Caco-2 (cell line): ENCODE data around the gene CEP97. TPM values are rescaled to one million over a fixed set of nuclear protein-coding genes. Genes with fewer than 3 reads are reported as not detected.

ENCODE experiments used
- BruUV-seq: library from RNA; stranded (reverse); fragments of 400-500 nt; replicated peaks from 2 replicates; lab custom pipeline; 2021; lab: Mats Ljungman, UMichigan
- CTCF ChIA-PET: fragments of 300-600 bp; sonication (Branson Sonifier 250); formaldehyde crosslinking; loops from one replicate; lab custom pipeline; 2022; ENCODE audit warnings: antibody characterized with exemption; lab: Charles Lee
- POLR2A ChIA-PET: fragments of 300-600 bp; sonication (Branson Sonifier 250); formaldehyde crosslinking; loops from one replicate; lab custom pipeline; 2022; ENCODE audit warnings: antibody characterized with exemption; lab: Charles Lee
- DNase-seq, 2 experiments: peaks; one replicate each; pipeline versions ENCODE4 v3.0.0 to v3.0.0-alpha.2; 2020 to 2022
- H3K27me3 ChIP-seq: replicated peaks from 2 replicates; pipeline ENCODE4 v1.6.0; 2011; ENCODE audit warnings: low read length; ENCODE audit not compliant: control insufficient read depth, insufficient read depth
- H3K36me3 ChIP-seq: 2 replicates; pipeline ENCODE4 v1.5.1; 2011; ENCODE audit warnings: low read length; ENCODE audit not compliant: control insufficient read depth, insufficient read depth
- H3K4me1 ChIP-seq: fragments of 250-450 bp; sonication (Bioruptor Pico); 2 replicates; pipeline ENCODE4 v1.5.1; 2020; ENCODE audit warnings: mild to moderate bottlenecking
- H3K4me3 ChIP-seq: 2 replicates; pipeline ENCODE4 v1.5.1; 2011; ENCODE audit warnings: low read depth, mild to moderate bottlenecking, control low read depth, low read length
- H3K9me3 ChIP-seq: fragments of 250-450 bp; sonication (Bioruptor Pico); 2 replicates; pipeline ENCODE4 v1.5.1; 2020; ENCODE audit warnings: mild to moderate bottlenecking, moderate library complexity
- H3K27ac Mint-ChIP-seq: one replicate; pipeline ENCODE4 v1.8.0; 2022; ENCODE audit warnings: mixed read lengths; ENCODE audit not compliant: unreplicated experiment
- H3K27me3 Mint-ChIP-seq: one replicate; pipeline ENCODE4 v1.8.0; 2022; ENCODE audit warnings: mixed read lengths; ENCODE audit not compliant: insufficient read depth, unreplicated experiment
- H3K36me3 Mint-ChIP-seq: one replicate; pipeline ENCODE4 v1.8.0; 2022; ENCODE audit warnings: mild to moderate bottlenecking, mixed read lengths; ENCODE audit not compliant: insufficient read depth, unreplicated experiment
- H3K4me1 Mint-ChIP-seq: one replicate; pipeline ENCODE4 v1.8.0; 2022; ENCODE audit warnings: low read depth, mixed read lengths; ENCODE audit not compliant: unreplicated experiment
- H3K4me3 Mint-ChIP-seq: one replicate; pipeline ENCODE4 v1.8.0; 2022; ENCODE audit warnings: mild to moderate bottlenecking, moderate library complexity, mixed read lengths; ENCODE audit not compliant: unreplicated experiment
- H3K9me3 Mint-ChIP-seq: one replicate; pipeline ENCODE4 v1.8.0; 2022; ENCODE audit warnings: mixed read lengths; ENCODE audit not compliant: unreplicated experiment
- intact Hi-C: fragments of 100-400 bp; cut with micrococcal nuclease; formaldehyde crosslinking; loops from one replicate; pipeline ENCODE4 v1.10.0; 2022; ENCODE audit not compliant: unreplicated experiment
- total RNA-seq: library from RNA; stranded (reverse); gene quantifications from 2 replicates; pipeline ENCODE4 v1.2.3, GENCODE V29; 2022
- TF ChIP-seq, protein P1 (sequence below), 2 experiments: fragments of 200-600 bp in 1 of 2; IDR thresholded peaks; 1 replicate in 1 of 2; 2 replicates in 1 of 2; pipeline versions ENCODE4 v1.5.1 to v1.8.0; 2011 to 2022; ENCODE audit warnings: antibody characterized with exemption in 1 of 2, control low read depth in 1 of 2, inconsistent platforms in 1 of 2, low read depth in 1 of 2, low read length in 1 of 2, mild to moderate bottlenecking in 1 of 2, moderate library complexity in 1 of 2; ENCODE audit not compliant: insufficient read depth in 1 of 2, severe bottlenecking in 1 of 2, unreplicated experiment in 1 of 2

CEP97 gene
- total RNA-seq, 1 experiment from 2014 or later: 4.3 TPM

DNA sequence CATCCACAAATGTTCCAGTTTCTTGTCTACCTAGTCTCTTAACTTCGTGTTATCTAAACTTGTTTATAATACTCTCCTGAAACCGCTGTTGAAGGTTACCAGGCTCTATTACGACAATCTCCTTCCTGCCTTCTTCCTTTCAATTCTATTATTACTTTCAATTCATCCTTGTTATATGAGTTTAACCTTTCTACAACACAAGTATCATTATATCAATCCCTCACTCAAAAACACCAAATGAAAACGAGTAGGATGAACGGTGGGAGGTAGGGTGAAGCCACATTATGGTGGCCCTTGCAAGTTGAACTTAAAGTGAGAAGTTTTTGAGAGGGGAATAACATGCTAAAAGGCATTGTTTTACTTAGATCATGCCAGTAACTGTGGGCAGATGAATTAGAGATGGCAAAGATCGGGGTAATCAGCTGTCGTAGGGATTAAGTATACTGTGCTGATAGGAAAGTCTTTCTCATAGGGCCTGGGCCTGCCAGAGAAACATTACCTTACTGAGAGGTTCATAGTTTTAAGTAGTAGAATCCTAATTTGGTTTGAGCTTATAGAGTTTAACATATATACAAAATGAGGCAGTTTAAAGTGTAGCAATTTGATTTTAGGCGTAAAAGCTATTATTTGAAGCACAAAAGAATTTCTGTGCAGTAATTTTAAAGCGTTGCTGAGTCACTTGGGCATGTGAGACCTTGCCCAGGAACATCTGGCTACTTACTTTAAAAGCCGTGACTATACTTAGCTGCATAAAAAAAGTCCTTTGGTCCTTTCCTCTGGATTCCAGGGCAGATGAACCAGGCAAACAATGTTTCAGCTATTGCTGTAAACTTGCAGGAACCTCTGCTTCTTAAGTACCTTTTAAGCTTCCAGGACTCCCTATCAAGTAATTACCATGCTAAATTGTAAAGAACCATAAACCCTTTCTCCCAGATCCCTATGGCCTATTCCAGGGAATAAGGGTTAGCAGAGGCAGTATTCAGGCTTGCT, 3.3 kb upstream of the CEP97 start:
- TF ChIP-seq, protein P1, sequence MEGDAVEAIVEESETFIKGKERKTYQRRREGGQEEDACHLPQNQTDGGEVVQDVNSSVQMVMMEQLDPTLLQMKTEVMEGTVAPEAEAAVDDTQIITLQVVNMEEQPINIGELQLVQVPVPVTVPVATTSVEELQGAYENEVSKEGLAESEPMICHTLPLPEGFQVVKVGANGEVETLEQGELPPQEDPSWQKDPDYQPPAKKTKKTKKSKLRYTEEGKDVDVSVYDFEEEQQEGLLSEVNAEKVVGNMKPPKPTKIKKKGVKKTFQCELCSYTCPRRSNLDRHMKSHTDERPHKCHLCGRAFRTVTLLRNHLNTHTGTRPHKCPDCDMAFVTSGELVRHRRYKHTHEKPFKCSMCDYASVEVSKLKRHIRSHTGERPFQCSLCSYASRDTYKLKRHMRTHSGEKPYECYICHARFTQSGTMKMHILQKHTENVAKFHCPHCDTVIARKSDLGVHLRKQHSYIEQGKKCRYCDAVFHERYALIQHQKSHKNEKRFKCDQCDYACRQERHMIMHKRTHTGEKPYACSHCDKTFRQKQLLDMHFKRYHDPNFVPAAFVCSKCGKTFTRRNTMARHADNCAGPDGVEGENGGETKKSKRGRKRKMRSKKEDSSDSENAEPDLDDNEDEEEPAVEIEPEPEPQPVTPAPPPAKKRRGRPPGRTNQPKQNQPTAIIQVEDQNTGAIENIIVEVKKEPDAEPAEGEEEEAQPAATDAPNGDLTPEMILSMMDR (IDR thresholded peaks at IDR 0.05; ENCODE audit: insufficient read depth in 1 of 2, low read depth in 1 of 2, low read length in 1 of 2, severe bottlenecking in 1 of 2, unreplicated experiment in 1 of 2): no peak
- H3K9me3 Mint-ChIP-seq: no peaks in the 10 kb centered on the region
- H3K4me1 Mint-ChIP-seq: no peaks in the 10 kb centered on the region
- ChIA-PET CTCF (no interaction called here), POLR2A (no interaction called here)
- H3K27ac Mint-ChIP-seq: no peak overlapping the region
- Histone ChIP-seq H3K9me3 (no peaks in the 10 kb centered on the region), H3K4me1 (no peaks in the 10 kb centered on the region), H3K27me3 (no peaks in the 10 kb centered on the region), H3K36me3 (no peaks in the 10 kb centered on the region), H3K4me3 (no peak overlapping the region)
- H3K4me3 Mint-ChIP-seq: no peak overlapping the region
- no peak for DNase-seq
- H3K27me3 Mint-ChIP-seq: no peaks in the 10 kb centered on the region
- intact Hi-C loops: no loop called here
- no TSS peak for BruUV-seq
- no peaks in the 10 kb centered on the region for H3K36me3 Mint-ChIP-seq

DNA sequence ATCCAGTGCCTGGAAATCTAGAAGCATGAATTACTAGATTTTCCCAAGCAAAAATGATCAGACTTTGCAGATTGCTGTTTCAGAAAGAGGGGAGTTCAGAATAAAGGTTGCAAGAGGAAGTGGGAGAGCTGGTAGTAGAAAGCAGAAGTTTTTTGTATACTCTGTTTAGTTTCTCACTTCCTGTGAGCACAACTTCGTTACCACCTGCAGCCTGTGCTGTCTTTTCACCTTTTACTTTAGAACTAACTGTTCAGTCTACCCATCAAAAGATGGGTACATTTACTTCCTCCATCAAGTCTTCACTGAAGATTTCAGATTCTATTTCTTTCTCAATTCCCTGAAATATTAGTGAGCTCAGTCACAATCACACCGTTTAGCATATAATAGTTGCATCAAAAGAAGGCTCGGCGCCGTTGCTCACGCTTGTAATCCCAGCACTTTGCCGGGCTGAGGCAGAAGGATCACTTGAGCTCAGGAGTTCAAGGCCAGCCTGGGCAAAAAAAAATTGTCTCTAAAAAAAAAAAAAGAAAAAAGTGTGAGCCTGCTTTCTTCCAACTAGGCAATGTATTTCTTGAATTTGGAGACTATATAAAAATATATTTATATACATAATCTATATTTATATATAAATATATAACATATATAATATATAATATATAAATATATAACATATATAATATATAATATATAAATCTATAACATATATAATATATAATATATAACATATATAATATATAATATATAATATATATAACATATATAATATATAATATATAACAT, 1.8 kb upstream of the CEP97 start:
- Histone ChIP-seq H3K27me3 (no peaks in the 10 kb centered on the region), H3K9me3 (no peaks in the 10 kb centered on the region), H3K4me3 (no peak overlapping the region), H3K36me3 (no peaks in the 10 kb centered on the region), H3K4me1 (no peaks in the 10 kb centered on the region)
- Mint-ChIP-seq H3K4me1 (no peaks in the 10 kb centered on the region), H3K27ac (no peak overlapping the region), H3K4me3 (no peak overlapping the region), H3K9me3 (no peaks in the 10 kb centered on the region), H3K27me3 (no peaks in the 10 kb centered on the region), H3K36me3 (no peaks in the 10 kb centered on the region)
- no peak for DNase-seq
- TF ChIP-seq, protein P1 (IDR thresholded peaks at IDR 0.05; ENCODE audit: insufficient read depth in 1 of 2, low read depth in 1 of 2, low read length in 1 of 2, severe bottlenecking in 1 of 2, unreplicated experiment in 1 of 2): no peak
- intact Hi-C loops: no loop called here
- BruUV-seq: no TSS peak
- ChIA-PET POLR2A (no interaction called here), CTCF (no interaction called here)
